WTC11 (cell line): ENCODE results near the gene DOCK1. TPM values are rescaled to one million over a fixed set of nuclear protein-coding genes. Genes with fewer than 3 reads are reported as not detected.

Source experiments
- ATAC-seq: fragments of 200-7000 bp; cut with Tn5 transposase; 2 replicates; pipeline ENCODE4 v1.10.0; 2021; ENCODE audit warnings: mild to moderate bottlenecking, moderate library complexity
- CTCF ChIA-PET: fragments of 300-600 bp; sonication (Branson Sonifier 250); formaldehyde crosslinking; loops from one replicate; lab custom pipeline; 2021; ENCODE audit warnings: antibody characterized with exemption; lab: Charles Lee
- POLR2A ChIA-PET: fragments of 350-600 bp; sonication (Branson Sonifier 250); formaldehyde crosslinking; loops from one replicate; lab custom pipeline; 2021; ENCODE audit warnings: antibody characterized with exemption; lab: Charles Lee
- DNase-seq: peaks from one replicate; pipeline ENCODE4 v3.0.0; 2021; ENCODE audit warnings: low spot score
- H3K27ac Mint-ChIP-seq: 2 replicates; pipeline ENCODE4 v1.8.0; 2021; ENCODE audit warnings: mixed read lengths
- H3K27me3 Mint-ChIP-seq: 2 replicates; pipeline ENCODE4 v1.8.0; 2021; ENCODE audit warnings: low read depth, mild to moderate bottlenecking, moderate library complexity, mixed read lengths
- H3K36me3 Mint-ChIP-seq: 2 replicates; pipeline ENCODE4 v1.8.0; 2021; ENCODE audit warnings: mixed read lengths
- H3K4me1 Mint-ChIP-seq: 2 replicates; pipeline ENCODE4 v1.8.0; 2022; ENCODE audit warnings: mixed read lengths
- H3K4me3 Mint-ChIP-seq: 2 replicates; pipeline ENCODE4 v1.8.0; 2021; ENCODE audit warnings: mild to moderate bottlenecking, moderate library complexity, mixed read lengths
- H3K9me3 Mint-ChIP-seq: 2 replicates; pipeline ENCODE4 v1.8.0; 2021; ENCODE audit warnings: mixed read lengths
- CBFB ChIP-seq: sonication (generic); formaldehyde crosslinking; IDR thresholded peaks from 2 replicates; pipeline ENCODE4 v1.8.1; 2022; ENCODE audit warnings: mild to moderate bottlenecking, low read depth, missing genetic modification reagents
- CREB1 ChIP-seq: sonication (generic); formaldehyde crosslinking; IDR thresholded peaks from 2 replicates; pipeline ENCODE4 v1.8.0; 2023; ENCODE audit warnings: mild to moderate bottlenecking, missing genetic modification reagents
- ELF4 ChIP-seq: sonication (generic); formaldehyde crosslinking; IDR thresholded peaks from 2 replicates; pipeline ENCODE4 v1.8.1; 2022; ENCODE audit warnings: low read depth, mild to moderate bottlenecking, moderate library complexity, missing genetic modification reagents
- EMX1 ChIP-seq: fragments of 250-450 bp; sonication (Bioruptor Pico); IDR thresholded peaks from 2 replicates; pipeline ENCODE4 v1.8.0; 2021; ENCODE audit warnings: mild to moderate bottlenecking
- FOXP1 ChIP-seq: sonication (generic); formaldehyde crosslinking; IDR thresholded peaks from 2 replicates; pipeline ENCODE4 v1.8.0; 2022; ENCODE audit warnings: missing genetic modification reagents, mild to moderate bottlenecking, moderate library complexity, borderline replicate concordance
- GABPB1 ChIP-seq: sonication (generic); formaldehyde crosslinking; IDR thresholded peaks from 2 replicates; pipeline ENCODE4 v1.8.1; 2023; ENCODE audit warnings: mild to moderate bottlenecking, missing genetic modification reagents
- GRHL2 ChIP-seq: fragments of 250-450 bp; sonication (Bioruptor Pico); IDR thresholded peaks from 2 replicates; pipeline ENCODE4 v1.8.0; 2022; ENCODE audit warnings: mild to moderate bottlenecking, moderate library complexity; ENCODE audit not compliant: insufficient replicate concordance, severe bottlenecking
- GTF2I ChIP-seq: fragments of 250-450 bp; sonication (Bioruptor Pico); conservative IDR thresholded peaks from 2 replicates; pipeline ENCODE4 v1.4.0; 2021; ENCODE audit warnings: mild to moderate bottlenecking
- JAZF1 ChIP-seq: fragments of 250-450 bp; sonication (Bioruptor Pico); IDR thresholded peaks from 2 replicates; pipeline ENCODE4 v1.9.0; 2021; ENCODE audit warnings: moderate library complexity, mild to moderate bottlenecking, inconsistent platforms
- KAT7 ChIP-seq: sonication (generic); formaldehyde crosslinking; IDR thresholded peaks from 2 replicates; pipeline ENCODE4 v1.8.1; 2023; ENCODE audit warnings: missing genetic modification reagents, mild to moderate bottlenecking, borderline replicate concordance
- MXD4 ChIP-seq: fragments of 250-450 bp; sonication (Bioruptor Pico); IDR thresholded peaks from 2 replicates; pipeline ENCODE4 v1.8.0; 2021; ENCODE audit warnings: mild to moderate bottlenecking, moderate library complexity, borderline replicate concordance
- NR1H2 ChIP-seq: sonication (generic); formaldehyde crosslinking; IDR thresholded peaks from 2 replicates; pipeline ENCODE4 v1.9.0; 2021; ENCODE audit warnings: mild to moderate bottlenecking, moderate library complexity, missing genetic modification reagents
- NR3C1 ChIP-seq: sonication (generic); formaldehyde crosslinking; conservative IDR thresholded peaks from 2 replicates; pipeline ENCODE4 v1.8.1; 2023; ENCODE audit warnings: low read depth, mild to moderate bottlenecking, missing genetic modification reagents
- TEAD4 ChIP-seq: sonication (generic); formaldehyde crosslinking; IDR thresholded peaks from 2 replicates; pipeline ENCODE4 v1.8.0; 2022; ENCODE audit warnings: mild to moderate bottlenecking, missing genetic modification reagents
- ZBTB21 ChIP-seq: sonication (generic); formaldehyde crosslinking; IDR thresholded peaks from 2 replicates; pipeline ENCODE4 v1.8.1; 2023; ENCODE audit warnings: mild to moderate bottlenecking, missing genetic modification reagents, borderline replicate concordance
- ZNF138 ChIP-seq: sonication (generic); formaldehyde crosslinking; conservative IDR thresholded peaks from 2 replicates; pipeline ENCODE4 v1.8.1; 2022; ENCODE audit warnings: mild to moderate bottlenecking, moderate library complexity, missing genetic modification reagents
- ZNF219 ChIP-seq: sonication (generic); formaldehyde crosslinking; IDR thresholded peaks from 2 replicates; pipeline ENCODE4 v1.8.0; 2023; ENCODE audit warnings: missing genetic modification reagents, mild to moderate bottlenecking, borderline replicate concordance
- ZNF232 ChIP-seq: sonication (generic); formaldehyde crosslinking; IDR thresholded peaks from 2 replicates; pipeline ENCODE4 v1.8.0; 2022; ENCODE audit warnings: mild to moderate bottlenecking, missing genetic modification reagents
- total RNA-seq: library from RNA; stranded (reverse); gene quantifications from 3 replicates; pipeline ENCODE4 v1.2.3, GENCODE V29; 2021
- TF ChIP-seq, protein P1 (sequence below): sonication (generic); formaldehyde crosslinking; IDR thresholded peaks from 2 replicates; pipeline ENCODE4 v1.8.1; 2023; ENCODE audit warnings: mild to moderate bottlenecking, missing genetic modification reagents, borderline replicate concordance
- TF ChIP-seq, protein P2 (sequence below): fragments of 250-450 bp; sonication (Bioruptor Pico); IDR thresholded peaks from 2 replicates; pipeline ENCODE4 v1.9.0; 2021; ENCODE audit warnings: mild to moderate bottlenecking, borderline replicate concordance
- TF ChIP-seq, protein P3 (sequence below): sonication (generic); formaldehyde crosslinking; IDR thresholded peaks from 2 replicates; pipeline ENCODE4 v1.8.1; 2022; ENCODE audit warnings: low read depth, missing genetic modification reagents, borderline replicate concordance

Gene DOCK1
- total RNA-seq, 1 experiment from 2014 or later: 52.1 TPM

DNA sequence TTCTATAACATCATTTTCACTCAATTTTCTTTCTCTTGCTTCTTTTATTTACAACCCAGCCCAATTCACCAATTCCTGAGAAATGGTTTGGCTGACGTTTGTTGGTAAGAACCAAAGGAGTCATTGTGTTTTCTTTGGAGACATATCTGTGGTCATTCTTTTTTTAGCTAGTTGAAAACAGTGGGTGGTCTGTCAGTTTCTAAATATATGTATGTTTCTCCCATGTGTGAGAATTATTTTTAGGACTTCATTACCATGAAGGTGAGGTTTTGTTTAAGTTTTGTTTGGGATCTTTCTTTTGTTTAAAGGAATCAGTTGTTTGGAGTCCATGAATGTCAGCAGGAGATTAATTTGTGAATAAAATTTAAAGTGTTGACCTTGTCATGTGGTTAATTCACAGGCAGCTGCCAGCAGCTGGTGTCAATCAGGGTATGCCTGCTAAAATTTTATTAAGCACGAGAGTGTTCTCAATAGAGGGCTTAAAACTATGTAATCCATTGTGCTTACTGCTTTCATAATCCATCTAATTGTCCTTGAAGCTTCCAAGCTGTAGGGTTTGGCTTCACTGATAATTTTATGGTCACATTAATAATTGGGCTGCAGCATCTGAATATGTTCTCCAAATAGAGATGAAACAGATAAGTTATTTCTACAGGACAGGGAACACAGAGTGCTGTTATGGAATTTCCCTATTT lies 252.4 kb downstream of the DOCK1 start:
- Mint-ChIP-seq H3K4me1 (peaks cover 22% of the 10 kb centered on the region), H3K27ac (no peak overlapping the region), H3K27me3 (no peaks in the 10 kb centered on the region), H3K9me3 (no peaks in the 10 kb centered on the region), H3K36me3 (no peaks in the 10 kb centered on the region), H3K4me3 (no peak overlapping the region)
- no peak for TF ChIP-seq GTF2I (CRISPR knock-in tag)
- TF ChIP-seq ZNF138 (CRISPR knock-in tag): no peak
- TF ChIP-seq, protein P1, sequence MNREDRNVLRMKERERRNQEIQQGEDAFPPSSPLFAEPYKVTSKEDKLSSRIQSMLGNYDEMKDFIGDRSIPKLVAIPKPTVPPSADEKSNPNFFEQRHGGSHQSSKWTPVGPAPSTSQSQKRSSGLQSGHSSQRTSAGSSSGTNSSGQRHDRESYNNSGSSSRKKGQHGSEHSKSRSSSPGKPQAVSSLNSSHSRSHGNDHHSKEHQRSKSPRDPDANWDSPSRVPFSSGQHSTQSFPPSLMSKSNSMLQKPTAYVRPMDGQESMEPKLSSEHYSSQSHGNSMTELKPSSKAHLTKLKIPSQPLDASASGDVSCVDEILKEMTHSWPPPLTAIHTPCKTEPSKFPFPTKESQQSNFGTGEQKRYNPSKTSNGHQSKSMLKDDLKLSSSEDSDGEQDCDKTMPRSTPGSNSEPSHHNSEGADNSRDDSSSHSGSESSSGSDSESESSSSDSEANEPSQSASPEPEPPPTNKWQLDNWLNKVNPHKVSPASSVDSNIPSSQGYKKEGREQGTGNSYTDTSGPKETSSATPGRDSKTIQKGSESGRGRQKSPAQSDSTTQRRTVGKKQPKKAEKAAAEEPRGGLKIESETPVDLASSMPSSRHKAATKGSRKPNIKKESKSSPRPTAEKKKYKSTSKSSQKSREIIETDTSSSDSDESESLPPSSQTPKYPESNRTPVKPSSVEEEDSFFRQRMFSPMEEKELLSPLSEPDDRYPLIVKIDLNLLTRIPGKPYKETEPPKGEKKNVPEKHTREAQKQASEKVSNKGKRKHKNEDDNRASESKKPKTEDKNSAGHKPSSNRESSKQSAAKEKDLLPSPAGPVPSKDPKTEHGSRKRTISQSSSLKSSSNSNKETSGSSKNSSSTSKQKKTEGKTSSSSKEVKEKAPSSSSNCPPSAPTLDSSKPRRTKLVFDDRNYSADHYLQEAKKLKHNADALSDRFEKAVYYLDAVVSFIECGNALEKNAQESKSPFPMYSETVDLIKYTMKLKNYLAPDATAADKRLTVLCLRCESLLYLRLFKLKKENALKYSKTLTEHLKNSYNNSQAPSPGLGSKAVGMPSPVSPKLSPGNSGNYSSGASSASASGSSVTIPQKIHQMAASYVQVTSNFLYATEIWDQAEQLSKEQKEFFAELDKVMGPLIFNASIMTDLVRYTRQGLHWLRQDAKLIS (CRISPR knock-in tag): no peak
- TF ChIP-seq GRHL2 (CRISPR knock-in tag): no peak
- TF ChIP-seq FOXP1 (CRISPR knock-in tag): no peak
- TF ChIP-seq ELF4 (CRISPR knock-in tag): no peak
- TF ChIP-seq EMX1 (CRISPR knock-in tag): no peak
- TF ChIP-seq ZNF232 (CRISPR knock-in tag): no peak
- TF ChIP-seq NR1H2: no peak
- no peak for TF ChIP-seq CBFB (CRISPR knock-in tag)
- TF ChIP-seq KAT7 (CRISPR knock-in tag): no peak
- TF ChIP-seq, protein P2, sequence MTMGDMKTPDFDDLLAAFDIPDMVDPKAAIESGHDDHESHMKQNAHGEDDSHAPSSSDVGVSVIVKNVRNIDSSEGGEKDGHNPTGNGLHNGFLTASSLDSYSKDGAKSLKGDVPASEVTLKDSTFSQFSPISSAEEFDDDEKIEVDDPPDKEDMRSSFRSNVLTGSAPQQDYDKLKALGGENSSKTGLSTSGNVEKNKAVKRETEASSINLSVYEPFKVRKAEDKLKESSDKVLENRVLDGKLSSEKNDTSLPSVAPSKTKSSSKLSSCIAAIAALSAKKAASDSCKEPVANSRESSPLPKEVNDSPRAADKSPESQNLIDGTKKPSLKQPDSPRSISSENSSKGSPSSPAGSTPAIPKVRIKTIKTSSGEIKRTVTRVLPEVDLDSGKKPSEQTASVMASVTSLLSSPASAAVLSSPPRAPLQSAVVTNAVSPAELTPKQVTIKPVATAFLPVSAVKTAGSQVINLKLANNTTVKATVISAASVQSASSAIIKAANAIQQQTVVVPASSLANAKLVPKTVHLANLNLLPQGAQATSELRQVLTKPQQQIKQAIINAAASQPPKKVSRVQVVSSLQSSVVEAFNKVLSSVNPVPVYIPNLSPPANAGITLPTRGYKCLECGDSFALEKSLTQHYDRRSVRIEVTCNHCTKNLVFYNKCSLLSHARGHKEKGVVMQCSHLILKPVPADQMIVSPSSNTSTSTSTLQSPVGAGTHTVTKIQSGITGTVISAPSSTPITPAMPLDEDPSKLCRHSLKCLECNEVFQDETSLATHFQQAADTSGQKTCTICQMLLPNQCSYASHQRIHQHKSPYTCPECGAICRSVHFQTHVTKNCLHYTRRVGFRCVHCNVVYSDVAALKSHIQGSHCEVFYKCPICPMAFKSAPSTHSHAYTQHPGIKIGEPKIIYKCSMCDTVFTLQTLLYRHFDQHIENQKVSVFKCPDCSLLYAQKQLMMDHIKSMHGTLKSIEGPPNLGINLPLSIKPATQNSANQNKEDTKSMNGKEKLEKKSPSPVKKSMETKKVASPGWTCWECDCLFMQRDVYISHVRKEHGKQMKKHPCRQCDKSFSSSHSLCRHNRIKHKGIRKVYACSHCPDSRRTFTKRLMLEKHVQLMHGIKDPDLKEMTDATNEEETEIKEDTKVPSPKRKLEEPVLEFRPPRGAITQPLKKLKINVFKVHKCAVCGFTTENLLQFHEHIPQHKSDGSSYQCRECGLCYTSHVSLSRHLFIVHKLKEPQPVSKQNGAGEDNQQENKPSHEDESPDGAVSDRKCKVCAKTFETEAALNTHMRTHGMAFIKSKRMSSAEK (CRISPR knock-in tag): no peak
- TF ChIP-seq GABPB1 (CRISPR knock-in tag): no peak
- TF ChIP-seq ZBTB21 (CRISPR knock-in tag): no peak
- no peak for TF ChIP-seq MXD4 (CRISPR knock-in tag)
- TF ChIP-seq ZNF219 (CRISPR knock-in tag): no peak
- ChIA-PET CTCF (no interaction called here), POLR2A (no interaction called here)
- ATAC-seq (no peak), DNase-seq (no peak)

DNA sequence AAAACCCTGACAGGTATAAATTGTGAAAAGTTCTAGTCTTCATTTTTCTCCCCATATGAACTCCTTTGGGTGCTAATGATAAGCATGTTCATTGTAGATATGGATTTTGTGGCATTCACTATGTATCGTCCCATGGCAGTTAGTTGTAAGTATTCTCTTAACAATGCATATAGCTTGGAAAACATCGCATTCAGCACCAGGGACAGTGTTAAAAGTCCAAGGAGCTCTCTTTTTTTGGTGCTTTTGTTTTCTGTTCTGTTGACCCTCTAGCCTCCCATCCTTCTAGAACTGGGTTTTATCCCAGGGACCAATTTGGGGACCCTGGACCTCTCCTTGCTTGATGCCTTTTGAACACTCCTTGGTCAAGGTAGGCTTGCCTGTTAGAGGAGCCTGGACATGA lies 253.4 kb downstream of the DOCK1 start:
- ChIA-PET POLR2A (no interaction called here), CTCF (interaction anchor here (1.0 kb wide), 1 partner anchor 85 kb away, joined by 3 read pairs; no protein-coding TSS in a partner anchor)
- H3K36me3 Mint-ChIP-seq: no peaks in the 10 kb centered on the region
- no peaks in the 10 kb centered on the region for H3K9me3 Mint-ChIP-seq
- DNase-seq: no peak
- no peak overlapping the region for H3K4me3 Mint-ChIP-seq
- no peak for ATAC-seq
- H3K27ac Mint-ChIP-seq: no peak overlapping the region
- H3K27me3 Mint-ChIP-seq: no peaks in the 10 kb centered on the region
- H3K4me1 Mint-ChIP-seq: peaks cover 12% of the 10 kb centered on the region
- TF ChIP-seq JAZF1 (CRISPR knock-in tag): no peak
- TF ChIP-seq TEAD4 (CRISPR knock-in tag): no peak
- no peak for TF ChIP-seq CREB1
- no peak for TF ChIP-seq NR3C1 (CRISPR knock-in tag)
- TF ChIP-seq, protein P3, sequence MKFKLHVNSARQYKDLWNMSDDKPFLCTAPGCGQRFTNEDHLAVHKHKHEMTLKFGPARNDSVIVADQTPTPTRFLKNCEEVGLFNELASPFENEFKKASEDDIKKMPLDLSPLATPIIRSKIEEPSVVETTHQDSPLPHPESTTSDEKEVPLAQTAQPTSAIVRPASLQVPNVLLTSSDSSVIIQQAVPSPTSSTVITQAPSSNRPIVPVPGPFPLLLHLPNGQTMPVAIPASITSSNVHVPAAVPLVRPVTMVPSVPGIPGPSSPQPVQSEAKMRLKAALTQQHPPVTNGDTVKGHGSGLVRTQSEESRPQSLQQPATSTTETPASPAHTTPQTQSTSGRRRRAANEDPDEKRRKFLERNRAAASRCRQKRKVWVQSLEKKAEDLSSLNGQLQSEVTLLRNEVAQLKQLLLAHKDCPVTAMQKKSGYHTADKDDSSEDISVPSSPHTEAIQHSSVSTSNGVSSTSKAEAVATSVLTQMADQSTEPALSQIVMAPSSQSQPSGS: no peak
- TF ChIP-seq, protein P2 (CRISPR knock-in tag): no peak
